IPS-NIHi11 (cell line): ENCODE data around the gene PRICKLE3.
A peak's percentile ranks its signal among the peaks of the same experiment; 100 is the strongest.

Experiments used
- DNase-seq: peaks from one replicate; pipeline ENCODE4 v3.0.0; 2012; ENCODE audit warnings: mixed read lengths, low spot score

PRICKLE3 gene

DNA sequence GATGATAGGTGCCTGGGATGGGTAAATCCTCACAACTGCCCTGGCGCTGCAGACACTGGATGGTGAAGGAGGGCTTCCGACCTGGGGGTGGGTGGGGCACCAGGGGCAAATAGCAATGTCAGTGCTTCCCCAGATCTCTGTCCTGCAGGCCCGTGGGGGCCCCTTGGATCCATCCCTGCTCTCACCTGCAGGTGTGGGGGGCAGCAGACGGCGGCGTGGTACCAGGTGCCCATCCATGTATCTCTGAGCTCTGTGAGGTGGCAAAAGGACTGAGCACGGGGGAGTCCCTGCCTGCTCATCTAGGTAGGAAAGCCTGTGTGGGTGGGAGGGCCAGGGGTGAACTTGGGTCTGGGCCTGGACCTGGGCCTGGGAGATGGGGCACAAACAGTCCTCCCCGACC, 20.4 kb upstream of the PRICKLE3 start:
- DNase-seq: no peak

DNA sequence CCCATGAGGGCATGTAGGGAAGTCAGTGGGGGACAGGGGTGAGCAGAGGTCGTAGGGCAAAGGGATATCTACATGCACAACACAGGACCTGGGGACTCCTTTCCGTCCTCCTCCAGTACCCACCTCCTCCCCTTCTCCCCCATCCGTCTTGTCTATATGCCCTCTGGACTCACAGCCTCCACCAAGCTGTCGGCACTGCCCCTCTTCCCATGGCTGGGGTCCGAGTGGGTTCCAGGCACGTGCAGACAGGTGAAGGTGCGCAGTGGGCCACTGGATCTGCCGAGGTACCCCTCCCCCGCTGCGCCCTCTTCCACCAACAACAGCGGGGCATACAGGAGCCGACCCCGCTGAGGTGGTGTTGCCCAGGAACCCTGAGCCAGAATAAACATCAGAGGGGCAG, 19.3 kb upstream of the PRICKLE3 start:
- no peak for DNase-seq

DNA sequence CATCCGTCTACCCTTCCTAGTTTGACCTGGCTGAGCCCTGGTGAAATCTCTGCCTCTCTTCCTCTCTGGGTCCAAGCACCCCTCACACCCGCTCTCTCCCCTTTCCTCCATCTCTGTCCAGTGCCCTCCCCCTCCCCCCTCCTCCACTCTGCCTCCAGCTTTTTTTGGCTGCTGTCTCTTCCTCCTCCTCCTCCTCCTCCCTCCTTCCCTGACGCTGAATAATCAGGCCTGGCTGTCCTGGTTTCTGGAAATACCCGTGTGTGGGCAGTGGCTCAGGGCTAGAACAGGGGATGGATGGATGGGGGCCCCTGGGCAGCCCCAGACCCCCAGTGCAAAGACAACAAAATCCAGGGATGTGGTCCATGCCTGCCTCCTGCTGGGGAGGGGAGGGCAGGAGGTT, 18.5 kb upstream of the PRICKLE3 start:
- no peak for DNase-seq

DNA sequence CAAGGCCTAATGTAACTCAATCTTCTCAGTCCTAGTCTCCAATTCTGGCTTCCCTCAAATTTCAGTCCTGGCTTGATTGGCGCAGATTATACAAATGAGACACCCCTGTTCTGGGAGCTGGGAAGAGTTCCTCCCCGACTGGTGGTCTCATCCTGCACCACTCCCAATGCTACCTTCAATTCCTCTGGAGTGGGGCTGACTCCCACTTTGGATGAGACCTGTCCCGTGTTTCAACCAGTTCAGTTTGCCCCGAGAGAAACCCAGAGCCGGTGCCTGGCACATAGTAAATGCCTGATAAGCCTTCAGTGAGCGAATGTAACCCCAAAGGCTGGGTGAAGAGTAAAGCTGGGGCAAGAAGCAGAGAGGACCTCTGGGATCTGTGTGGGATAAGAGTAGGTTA, 17.8 kb upstream of the PRICKLE3 start:
- no peak for DNase-seq

DNA sequence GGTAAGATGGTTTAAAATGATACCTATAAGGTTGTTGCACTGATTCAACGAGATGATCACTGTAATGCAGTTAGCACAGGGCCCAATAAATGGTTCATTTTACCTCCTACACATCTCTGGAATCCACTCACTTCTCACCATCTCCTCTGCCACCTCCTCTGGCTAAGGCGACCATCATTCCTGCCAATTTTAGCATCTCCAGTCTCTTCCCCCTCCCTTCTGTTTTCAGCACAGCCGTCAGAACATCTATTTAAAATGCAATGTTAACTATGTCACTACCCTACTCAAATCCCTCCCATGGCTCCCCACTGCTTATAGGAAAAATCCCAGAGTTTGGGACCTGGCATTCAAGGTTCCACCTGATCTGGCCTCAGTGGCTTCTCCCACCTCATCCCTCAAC, 17.4 kb upstream of the PRICKLE3 start:
- no peak for DNase-seq

DNA sequence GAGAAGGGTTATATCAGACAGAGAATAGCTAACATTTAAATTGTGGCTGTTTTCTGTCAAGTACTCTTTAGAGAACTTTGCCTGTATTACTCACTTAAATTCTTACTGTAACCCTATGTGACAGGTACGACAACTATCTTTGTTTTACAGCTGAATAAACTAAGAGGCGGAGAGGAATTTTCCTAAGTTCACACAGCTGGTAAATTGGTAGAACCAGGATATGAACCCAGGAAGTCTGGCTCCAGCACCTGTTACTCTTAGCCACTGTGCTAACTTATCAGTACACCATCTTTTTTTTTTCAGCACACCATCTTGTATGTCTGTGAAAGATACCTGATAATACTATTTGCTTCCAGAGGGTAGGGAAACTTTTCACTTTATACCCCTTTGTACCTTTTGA, 15.8 kb upstream of the PRICKLE3 start:
- no peak for DNase-seq

DNA sequence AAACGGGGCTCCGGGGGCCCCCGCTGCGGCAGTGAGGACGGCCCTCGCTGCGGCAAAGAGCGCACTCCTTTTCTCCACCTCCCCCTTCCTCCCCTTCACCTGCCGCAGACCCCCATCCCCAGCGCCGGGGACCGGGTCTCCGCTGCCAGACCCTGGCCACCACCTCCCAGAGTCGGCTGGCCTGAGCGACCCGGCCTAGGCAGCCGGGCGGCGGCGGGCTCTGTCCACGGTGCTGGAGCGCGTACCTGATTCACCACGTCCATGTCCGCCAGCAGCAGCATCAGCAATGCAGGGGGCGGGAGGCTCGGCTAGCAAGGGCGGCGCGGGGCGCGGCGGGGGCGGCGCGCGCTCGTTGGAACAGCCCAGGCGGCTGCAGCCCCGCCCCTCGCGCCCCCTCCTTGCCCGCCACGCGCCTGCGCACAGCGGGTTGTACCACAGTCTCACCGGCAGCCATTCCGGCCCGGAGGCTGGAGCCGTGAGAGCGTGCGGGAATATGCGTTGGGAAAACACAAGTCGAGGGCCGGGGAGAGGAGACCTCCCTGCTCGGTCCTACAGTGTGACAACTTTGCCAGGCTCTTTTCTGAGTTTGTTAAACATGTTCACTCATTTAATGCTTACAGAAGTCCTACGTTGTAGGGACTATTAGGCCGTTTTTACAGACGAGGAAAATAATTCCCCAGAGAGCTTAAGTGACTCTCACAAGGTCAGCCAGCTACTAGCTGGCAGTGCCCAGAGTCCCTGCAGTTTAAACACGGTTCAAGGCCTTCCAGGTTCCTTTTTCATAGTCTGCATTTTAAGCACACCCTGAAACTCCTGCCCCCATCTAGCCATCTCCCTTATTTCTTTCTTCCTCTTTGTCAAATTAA, 14.0 kb upstream of the PRICKLE3 start, which contains the start of gene SYP:
Gene SYP (minus strand): TSS at position 288 of the 866 bp plus-strand sequence. CDS start 7 bp downstream, at position 281.
- peak; percentile 88 for DNase-seq

DNA sequence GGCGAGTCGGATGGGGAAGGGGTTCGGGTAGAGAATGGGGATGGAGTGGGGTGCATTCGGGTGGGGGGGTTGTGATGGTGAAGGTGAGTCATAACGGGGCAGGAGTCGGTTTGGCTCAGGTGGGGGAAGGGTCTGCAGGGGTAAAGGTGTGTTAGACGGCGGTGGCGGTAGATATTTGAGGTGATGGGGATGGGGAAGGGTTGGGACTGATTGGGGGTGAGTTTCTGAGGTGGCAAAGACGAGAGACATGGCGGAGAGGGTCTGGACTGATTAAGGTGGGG, 13.1 kb upstream of the PRICKLE3 start:
- DNase-seq: no peak

DNA sequence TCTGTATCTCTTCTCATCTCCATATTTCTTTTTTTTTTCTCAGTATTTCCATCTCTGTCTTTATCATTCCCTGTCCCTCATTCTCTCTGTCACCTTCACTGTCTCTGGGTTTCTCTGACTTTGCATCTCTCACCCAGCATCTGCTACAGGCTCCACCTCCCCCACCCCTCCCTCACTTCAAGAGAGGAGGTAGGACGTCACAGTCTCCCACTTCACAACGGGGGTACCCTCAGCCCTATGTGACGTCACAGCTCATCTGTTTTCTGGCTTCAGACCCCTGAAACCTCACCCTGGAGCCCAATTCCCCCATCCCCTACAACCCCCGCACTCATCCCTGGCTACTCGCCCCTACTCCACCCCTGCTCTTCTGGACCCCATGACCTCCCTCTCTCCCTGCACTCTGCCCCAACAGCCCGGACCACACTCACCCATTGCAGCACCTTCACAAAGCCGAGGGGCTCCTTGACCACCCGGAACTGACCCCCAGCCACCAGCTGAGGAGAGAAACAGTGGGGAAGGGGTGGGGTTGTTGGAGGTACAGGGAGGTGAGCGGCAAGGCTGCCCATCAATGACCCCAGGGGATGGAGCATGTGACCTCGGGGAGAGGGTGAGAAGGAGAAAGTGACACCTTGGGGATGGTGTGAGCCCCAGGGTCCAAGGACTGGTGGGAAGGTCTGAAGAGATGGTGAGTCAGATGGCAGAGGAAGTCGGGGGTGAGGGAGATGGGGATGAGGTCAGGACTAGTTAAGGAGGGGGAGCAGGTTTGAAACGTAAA, 12.6 kb upstream of the PRICKLE3 start:
- DNase-seq: no peak

DNA sequence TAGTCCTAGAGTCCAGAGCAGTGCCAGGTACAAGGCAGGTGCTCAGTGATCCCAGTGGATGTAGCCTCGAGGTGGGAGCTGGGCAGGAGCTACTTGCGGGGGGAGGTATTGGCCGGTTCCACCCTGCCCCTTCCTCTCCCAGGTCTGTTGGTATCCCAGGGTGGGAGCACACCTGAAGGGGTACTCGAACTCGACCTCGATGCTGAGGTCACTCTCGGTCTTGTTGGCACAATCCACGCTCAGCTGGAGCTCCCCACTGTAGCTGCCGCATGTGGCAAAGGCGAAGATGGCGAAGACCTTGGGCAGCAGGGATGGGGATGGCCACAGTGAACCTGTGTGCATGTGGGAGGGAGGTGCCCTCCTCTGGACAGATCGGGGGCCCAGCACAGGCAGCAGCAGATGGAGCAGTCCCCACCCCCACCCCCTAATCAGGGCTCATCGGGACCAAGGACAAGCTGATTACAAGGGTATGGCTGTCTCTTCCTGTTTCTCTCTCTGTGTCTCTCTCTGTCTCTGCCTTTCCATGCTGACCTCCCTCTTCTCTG, 11.4 kb upstream of the PRICKLE3 start:
- DNase-seq: no peak

DNA sequence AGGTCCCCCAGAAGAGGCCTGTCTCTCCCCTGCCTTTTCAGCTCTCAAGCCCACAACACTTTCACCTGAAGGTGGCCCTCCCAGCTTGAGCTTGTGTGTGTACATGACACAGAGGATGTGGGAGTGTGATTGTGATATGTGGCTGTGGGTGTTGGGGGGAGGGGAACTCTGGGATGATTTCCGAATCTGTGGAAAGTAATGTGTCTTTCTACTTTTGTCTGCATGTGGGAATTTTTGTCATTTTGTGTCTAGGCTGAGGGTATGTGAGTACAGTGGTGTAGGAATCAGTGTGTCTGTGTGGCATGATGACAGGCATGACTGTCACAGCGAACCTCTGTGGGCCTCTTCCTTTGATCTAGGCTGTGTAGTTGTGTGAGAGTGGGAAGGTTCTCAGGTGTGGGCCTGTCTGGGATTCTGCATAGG, 7.4 kb upstream of the PRICKLE3 start:
- no peak for DNase-seq

DNA sequence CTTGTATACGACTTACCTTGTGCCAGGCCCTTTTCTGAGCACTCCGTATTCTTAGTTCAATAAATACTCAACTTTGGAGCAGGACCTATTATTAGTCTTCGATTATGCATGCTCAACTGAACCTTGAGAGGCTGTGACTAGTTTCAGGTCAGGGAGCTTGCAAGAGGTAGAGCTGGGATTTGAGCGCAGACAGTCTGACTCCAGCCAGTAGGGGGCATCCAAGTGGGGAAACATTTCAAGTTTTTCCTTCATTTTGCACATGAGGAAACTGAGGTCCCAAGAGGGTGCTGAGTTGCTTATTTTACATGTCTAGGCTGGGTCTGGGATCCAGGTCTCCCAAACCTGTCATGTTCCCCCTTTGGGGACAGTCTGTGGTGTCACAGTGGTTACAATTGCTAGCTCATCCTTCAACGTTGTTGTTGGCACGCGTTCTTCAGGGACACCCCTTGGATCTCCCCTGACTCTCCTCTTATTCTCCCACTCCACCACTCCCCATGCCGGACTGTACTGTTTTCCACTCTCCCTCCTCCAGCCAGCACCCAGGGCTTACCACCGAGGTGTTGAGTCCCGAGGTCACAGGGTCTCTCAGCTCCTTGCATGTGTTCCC, 6.7 kb upstream of the PRICKLE3 start:
- DNase-seq: no peak

DNA sequence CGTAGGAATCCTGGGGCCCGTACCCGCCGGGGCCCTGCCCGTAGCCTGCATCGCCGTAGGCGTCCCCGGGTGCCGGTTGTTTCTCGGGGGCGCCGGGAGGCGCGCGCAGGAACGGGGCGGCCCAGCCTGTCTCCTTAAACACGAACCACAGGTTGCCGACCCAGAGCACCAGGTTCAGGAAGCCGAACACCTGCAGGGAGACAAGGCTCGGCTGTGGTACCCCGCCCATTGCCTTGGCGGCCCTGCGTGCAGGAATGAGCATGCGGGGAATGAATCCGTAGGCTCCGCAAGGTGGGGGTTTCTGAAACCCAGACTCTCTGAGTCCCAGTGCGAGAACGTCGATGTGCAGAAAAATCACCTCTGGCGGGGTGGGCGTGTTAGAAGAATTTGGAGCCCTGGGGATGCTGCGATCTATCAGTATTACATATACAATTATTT, 5.4 kb upstream of the PRICKLE3 start:
- no peak for DNase-seq

DNA sequence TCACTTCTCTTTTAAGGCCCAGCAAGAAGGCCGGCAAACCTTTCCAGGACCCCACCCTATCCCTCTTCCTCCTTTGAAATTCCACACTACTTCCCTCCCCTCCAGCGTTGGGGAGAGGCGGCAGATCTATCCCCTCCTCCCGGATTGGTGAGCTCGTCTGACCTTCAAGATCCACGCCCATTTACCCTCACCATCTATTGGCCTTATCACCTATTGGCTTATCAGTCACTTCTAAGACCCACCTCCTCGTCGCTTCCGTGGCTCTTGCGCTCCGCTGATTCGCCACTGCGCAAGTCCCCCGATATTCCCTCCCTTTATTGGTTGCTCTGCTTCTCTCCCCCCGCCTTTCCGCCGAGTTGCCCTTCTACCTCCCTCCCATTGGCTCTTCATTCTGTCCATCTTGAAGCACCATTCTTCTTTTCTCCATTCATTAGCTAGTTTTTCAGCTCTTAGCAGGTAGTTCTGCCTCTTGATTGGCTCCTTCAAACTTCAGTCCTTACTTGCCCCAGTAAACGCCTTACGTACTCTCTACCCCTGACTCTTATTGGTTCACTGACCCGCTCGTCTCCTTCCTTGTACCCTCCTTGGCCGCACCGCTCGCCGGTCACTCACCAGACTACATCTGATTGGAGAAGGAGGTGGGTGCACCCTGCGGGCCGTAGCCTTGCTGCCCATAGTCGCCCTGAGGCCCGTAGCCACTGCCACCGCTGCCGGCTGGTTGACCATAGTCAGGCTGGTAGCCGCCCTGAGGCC, 4.8 kb upstream of the PRICKLE3 start:
- peak; percentile 77 for DNase-seq

DNA sequence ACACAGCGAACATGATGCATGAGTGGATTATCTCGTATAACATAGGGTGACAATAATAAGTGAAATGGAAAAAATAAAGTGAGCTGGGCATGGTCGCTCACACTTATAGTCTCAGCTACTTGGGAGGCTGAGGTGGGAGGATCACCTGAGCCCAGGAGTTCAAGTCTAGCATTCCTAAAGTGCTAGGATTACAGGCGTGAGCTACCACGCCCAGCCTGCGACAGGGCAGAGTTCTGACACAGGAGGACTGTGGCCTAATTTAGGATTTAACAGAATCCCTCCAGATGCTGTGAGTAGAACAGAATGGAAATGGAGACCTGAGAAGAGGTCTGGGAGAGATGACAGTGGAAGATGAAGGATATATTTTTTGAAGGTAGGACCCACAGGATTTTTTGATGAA, 3.4 kb upstream of the PRICKLE3 start:
- no peak for DNase-seq

DNA sequence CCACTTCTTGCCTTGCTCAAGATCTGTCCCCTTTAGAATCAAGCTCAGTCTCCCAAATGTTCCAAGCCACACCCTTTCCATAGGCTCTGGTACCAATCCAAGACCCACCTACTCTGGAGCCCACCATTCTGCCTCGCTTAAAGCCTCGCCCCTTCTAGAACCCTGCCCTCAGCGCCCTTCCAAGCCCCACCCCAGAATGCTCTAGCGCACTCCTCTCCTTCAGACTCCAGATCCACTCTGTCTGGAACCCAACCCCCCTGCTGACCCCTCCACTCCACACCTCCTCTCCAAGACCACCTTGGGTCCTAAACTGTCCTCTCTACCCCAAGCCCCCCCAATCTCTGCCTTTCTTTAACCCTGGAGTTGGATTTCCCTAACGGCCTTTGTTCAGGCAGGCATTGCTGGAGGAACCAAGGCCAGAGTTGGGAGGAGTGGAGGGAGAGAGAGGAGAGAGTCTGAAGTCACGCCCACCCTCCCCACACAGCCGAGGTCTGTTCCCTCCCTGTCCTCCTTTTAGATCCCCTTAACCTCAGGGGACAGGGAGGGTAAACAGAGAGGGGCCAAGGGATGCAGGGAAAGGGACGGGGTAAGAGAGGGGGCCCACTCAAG, 2.4 kb upstream of the PRICKLE3 start:
- DNase-seq: no peak

DNA sequence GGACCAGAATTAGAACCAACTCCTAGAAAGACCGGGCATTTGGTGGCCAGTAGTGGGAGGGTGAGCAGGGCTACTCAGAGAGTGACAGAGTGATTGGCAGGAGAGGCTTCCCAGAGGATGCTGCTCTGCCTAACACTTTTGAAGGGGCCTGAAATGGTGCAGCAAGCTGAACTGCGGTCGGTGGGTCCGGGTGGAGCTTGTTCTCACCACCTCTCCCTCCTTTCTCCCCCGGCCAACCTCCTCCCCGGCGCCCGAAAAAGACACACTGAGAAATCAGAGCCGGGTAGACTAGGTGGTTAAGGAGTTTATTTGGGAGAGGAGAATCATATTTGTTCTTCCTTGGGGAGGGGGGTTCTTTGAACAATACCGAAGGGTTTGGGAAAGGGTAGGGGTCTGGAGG, 1.4 kb upstream of the PRICKLE3 start:
- no peak for DNase-seq

DNA sequence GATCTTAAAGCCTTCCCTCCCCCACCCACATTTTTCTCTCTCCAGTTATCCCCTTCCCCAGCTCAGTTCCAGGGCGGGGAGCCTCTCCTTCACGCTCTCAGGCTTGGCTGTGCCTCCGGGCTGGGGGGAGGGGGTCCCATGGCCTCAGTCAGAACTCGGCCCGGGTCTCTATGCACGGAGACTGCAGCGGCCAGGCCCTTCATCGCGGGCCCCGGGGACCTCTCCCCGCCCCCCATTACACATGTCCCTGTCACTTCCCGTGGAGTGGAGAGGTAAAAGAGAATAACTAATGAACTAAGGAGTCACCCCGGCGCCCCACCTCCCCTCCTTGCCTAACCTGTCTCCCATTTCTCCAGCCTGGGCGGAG, 838 bp upstream of the PRICKLE3 start:
- DNase-seq: no peak

DNA sequence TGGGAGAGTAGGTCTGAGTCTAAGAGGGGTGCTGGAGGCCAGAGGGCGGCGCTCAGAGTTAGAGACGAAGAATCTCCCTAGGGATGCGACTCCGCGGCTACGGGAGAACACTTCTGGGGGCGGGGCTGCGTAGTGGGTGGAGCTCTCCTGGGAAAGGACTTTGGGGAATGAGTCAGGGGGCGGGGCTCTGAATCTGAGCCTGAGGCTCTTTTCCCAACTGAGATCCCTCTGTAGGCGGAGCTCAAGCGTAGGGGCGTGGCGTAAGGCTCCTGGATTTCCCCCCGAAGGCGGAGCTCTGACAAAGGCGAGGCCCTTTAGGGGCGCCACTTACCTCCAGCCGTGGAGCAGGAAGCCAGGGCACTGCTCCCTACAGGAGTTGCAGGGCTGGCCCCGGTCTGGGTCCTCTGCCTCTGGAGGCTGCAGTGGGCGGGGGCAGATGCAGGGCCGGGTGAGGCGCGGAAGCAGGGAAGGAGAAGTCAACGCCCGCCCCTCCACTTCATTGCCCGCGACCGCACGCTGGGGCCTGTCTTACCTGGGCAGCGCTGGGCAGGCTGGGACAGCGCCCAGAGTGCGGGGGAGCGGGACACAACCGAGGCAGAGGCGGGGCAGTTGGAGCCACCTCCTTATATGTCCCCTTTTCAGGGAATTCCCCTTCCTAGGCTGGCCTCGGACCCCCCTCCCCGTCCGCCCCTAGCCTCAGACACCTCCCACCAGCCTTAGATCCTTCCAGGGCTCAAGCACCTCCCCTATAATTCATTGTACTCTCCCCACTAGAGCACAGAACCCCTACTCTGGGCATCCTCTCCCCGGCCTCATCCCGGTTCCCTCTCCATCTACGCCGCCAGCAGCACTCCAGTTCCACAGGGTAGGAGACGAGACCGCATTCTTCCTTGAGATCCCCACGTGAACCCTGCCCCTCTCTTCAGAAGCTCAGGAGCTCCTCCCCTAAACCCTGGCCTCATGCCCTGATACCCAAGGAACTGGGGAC, 1.6 kb downstream of the PRICKLE3 start:
- DNase-seq: peak; percentile 70

DNA sequence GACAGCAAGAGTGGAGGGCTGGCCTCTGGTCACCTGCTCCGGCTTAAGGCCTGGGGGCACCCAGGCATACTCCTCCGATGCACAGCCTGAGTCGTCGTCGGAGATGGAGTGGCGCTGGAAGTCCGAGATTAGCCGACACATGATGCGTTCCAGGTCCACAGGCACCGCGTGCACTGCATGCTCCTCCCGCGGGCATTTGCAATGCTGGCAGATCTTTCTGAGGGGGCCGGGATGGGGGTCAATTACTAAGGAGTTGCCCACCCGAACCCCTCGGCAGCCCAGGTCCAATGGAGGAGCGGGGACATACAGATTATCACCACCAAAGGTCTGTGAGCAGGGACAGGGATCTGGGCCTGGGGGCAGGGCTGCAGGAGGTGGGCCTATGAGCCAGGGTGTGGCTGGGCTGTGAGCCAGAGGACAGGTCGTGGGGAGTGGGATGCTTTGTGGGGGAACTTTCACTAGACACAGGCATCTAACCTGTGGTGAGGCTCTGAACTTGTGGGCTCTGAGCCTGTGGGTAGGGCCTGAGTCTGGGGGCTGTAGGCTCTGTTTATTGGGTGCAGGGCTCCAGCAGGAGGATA, 2.4 kb downstream of the PRICKLE3 start:
- no peak for DNase-seq
